GM20000 (cell line): ENCODE data around the gene CNPY4.

Experiments used
- DNase-seq: peaks from one replicate; pipeline ENCODE4 v3.0.0; 2012; ENCODE audit warnings: low spot score
- TF ChIP-seq, protein P1 (sequence below): IDR thresholded peaks from 2 replicates; pipeline ENCODE4 v1.5.1; 2012; ENCODE audit warnings: mild to moderate bottlenecking, control low read depth; ENCODE audit errors: extremely low read depth, missing control alignments

The CNPY4 gene

DNA sequence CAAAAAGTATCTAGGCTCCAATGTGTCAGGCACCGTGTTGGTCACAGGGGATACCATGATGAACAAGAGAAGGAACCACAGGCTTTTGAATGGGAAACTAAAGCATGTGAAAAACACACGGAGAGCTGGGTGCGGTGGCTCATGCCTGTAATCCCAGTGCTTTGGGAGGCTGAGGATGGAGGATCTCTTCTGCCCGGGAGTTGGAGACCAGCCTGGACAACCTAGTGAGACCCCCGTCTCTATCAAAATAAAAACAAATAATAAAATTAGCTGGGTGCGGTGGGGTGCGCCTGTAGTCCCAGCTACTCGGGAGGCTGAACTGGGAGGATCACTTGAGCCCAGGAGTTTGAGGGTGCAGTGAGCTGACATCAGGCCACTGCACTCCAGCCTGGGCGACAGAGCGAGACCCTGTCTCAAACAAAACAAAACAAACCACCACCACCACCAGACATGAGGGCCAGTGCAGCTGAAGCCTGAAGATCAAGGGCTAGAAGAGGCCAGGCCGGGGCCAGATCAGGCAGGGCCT is 31.3 kb upstream of the CNPY4 start:
- TF ChIP-seq, protein P1, sequence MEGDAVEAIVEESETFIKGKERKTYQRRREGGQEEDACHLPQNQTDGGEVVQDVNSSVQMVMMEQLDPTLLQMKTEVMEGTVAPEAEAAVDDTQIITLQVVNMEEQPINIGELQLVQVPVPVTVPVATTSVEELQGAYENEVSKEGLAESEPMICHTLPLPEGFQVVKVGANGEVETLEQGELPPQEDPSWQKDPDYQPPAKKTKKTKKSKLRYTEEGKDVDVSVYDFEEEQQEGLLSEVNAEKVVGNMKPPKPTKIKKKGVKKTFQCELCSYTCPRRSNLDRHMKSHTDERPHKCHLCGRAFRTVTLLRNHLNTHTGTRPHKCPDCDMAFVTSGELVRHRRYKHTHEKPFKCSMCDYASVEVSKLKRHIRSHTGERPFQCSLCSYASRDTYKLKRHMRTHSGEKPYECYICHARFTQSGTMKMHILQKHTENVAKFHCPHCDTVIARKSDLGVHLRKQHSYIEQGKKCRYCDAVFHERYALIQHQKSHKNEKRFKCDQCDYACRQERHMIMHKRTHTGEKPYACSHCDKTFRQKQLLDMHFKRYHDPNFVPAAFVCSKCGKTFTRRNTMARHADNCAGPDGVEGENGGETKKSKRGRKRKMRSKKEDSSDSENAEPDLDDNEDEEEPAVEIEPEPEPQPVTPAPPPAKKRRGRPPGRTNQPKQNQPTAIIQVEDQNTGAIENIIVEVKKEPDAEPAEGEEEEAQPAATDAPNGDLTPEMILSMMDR, result no peak
- no peak for DNase-seq

DNA sequence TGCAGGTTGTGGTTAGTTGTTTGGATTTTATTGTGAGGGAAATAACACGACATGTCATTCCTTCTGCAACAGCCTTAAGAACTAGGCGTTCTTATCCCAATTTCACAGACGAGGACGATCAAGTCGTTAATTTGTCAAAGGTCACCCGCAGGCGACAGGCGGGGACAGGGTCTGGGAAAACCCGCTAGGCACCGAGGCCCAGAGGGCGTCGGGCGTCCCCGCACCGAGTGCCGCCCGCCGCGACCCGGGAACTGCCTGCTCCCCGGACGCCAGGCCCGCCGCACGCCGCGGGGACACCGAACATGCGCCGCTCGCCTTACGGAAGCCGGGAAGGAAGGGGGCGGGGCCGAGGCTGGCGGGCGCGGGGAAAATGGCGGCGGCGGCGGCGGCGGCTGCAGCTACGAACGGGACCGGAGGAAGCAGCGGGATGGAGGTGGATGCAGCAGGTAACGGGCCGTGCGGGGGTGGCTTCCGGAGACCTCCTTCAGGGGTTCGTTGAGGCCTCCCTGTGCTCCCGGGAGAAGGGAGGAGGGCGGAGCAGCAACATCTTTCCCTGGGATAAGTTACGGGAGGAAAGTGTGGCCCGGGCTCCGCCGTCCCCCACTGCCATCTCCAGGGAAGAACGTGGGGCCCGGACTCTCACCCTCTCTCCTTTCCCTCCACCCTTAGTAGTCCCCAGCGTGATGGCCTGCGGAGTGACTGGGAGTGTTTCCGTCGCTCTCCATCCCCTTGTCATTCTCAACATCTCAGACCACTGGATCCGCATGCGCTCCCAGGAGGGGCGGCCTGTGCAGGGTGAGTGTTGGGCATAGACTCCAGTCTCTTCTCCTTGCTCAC is 30.6 kb upstream of the CNPY4 start, which contains the start of gene COPS6:
TSS of gene COPS6 (plus strand) at position 349 of the 837 bp plus-strand sequence. CDS start at position 371, 22 bp downstream.
- TF ChIP-seq, protein P1, result no peak
- peak; percentile 91 for DNase-seq

DNA sequence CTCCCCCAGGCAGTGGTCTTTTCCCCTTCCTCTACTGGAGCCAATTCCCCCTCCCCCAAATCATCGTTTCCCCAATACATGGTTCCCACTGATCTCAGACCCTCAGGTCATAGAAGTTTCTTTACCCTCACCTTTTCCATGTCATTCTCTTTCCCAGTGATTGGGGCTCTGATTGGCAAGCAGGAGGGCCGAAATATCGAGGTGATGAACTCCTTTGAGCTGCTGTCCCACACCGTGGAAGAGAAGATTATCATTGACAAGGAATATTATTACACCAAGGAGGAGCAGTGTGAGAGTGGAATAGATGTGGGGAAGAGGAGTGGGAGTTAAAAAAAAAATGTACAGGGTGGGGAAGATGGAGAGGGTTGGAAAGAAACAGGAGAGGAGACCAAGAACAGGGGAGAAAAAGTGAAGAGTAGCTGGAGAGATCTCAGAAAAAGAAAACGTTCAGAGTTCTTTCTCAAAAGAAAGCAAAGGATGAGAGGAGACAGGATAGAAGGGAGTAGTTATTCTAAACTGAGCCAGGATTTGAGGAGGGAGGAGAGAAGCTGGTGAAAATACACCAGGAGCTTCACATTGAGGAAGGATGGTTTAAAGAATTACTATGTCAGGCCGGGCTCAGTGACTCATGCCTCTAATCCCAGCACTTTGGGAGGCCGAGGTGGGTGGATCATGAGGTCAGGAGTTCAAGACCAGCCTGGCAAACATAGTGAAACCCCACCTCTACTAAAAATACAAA is 29.8 kb upstream of the CNPY4 start:
- DNase-seq, result no peak
- TF ChIP-seq, protein P1, result no peak

DNA sequence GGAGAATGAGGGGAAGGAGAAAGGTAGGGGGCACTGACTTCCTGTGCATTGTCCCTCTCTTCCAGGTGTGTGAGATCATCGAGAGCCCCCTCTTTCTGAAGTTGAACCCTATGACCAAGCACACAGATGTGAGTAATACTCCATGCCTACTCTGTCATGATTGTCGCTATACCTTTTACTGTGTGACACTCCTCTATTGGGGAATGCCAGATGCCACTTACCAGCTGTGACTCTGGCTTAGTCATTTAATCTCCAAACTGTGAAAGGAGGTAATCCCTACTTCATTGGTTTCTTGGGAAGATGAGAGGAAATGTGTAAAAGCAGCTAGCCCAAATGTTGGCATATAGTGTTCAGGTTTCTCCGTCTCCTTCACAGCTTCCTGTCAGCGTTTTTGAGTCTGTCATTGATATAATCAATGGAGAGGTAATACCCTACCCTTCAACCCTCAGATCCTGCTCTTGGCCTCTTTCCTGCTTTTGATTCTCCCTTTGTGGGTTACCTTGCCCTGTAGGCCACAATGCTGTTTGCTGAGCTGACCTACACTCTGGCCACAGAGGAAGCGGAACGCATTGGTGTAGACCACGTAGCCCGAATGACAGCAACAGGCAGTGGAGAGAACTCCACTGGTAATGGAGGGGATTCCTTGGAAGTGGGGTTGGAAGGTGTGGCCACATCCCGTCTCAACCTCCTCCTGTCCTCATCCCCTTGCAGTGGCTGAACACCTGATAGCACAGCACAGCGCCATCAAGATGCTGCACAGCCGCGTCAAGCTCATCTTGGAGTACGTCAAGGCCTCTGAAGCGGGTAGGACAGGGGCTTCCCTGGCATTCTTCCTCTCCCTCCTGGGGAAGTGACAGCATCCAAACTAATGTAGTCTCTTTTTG is 28.7 kb upstream of the CNPY4 start:
- TF ChIP-seq, protein P1, result no peak
- DNase-seq, result no peak

DNA sequence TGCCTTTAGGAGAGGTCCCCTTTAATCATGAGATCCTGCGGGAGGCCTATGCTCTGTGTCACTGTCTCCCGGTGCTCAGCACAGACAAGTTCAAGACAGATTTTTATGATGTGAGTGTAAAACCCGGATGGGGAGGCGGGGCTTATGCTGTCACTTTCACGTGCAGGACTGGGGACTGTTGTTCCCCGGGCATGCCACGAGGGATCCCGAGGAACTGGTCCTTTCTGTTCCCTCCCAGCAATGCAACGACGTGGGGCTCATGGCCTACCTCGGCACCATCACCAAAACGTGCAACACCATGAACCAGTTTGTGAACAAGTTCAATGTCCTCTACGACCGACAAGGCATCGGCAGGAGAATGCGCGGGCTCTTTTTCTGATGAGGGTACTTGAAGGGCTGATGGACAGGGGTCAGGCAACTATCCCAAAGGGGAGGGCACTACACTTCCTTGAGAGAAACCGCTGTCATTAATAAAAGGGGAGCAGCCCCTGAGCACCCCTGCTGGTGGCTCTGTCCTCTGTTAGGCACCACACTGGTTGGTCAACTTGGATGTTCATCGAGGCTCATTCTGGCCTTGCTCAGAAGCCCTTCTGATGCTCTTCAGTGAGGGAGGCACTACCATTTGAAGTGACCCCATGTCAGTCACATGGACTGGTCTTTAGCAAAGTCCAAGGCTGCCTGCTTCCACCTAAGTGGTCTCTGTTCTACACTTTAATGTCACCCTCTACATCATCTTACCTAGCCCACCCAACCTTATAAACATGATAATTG is 27.8 kb upstream of the CNPY4 start:
- no peak for DNase-seq
- TF ChIP-seq, protein P1, result no peak

DNA sequence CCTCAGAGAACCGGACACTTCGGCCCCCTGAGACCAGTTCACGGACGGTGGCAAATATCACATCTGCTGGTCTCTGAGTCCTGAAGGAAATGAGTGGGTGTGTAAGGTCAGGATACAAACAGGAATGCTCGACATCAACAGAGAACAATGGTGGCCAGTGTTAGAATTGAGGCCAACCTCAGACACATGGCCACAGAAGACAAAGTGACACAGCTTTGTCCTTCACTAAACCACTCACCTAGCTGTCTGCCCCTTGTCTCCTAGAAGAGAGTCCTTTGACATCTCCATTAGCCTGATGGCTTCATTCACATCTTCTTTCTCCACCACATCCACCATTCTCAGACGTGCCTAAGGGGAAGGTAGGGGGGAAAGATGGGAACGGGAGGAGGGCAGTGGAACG is 26.4 kb upstream of the CNPY4 start:
- no peak for DNase-seq
- TF ChIP-seq, protein P1, result no peak
